B cell (primary cell): Measurements from ENCODE around the gene OVCA2. TPM values are rescaled to one million over a fixed set of nuclear protein-coding genes. Genes with fewer than 3 reads are reported as not detected.

ENCODE experiments used
- ATAC-seq: fragments of 200-7000 bp; cut with Tn5 transposase; one replicate; pipeline ENCODE4 v1.10.0; 2021; ENCODE audit warnings: low read depth, mild to moderate bottlenecking, moderate number of reproducible peaks, moderate library complexity
- CTCF ChIA-PET: fragments of 350-600 bp; sonication (Branson Sonifier 250); formaldehyde crosslinking; loops from one replicate; lab custom pipeline; 2021; ENCODE audit warnings: antibody characterized with exemption, inconsistent platforms; lab: Charles Lee
- POLR2A ChIA-PET: fragments of 350-600 bp; sonication (Branson Sonifier 250); formaldehyde crosslinking; loops from one replicate; lab custom pipeline; 2021; ENCODE audit warnings: antibody characterized with exemption; lab: Charles Lee
- DNase-seq: peaks from one replicate; pipeline ENCODE4 v3.0.0; 2013
- H2AFZ ChIP-seq: 2 replicates; pipeline ENCODE4 v1.6.1; 2012; ENCODE audit warnings: mild to moderate bottlenecking, low read depth, low read length; ENCODE audit not compliant: insufficient read depth, poor library complexity, severe bottlenecking
- H3K27ac ChIP-seq, 2 donors: 1 replicate in 1 of 2; 2 replicates in 1 of 2; pipeline ENCODE4 v1.5.1; 2012 to 2013; ENCODE audit warnings: low read length in 2 of 2, mild to moderate bottlenecking in 2 of 2, moderate library complexity in 1 of 2
- H3K27me3 ChIP-seq, 4 experiments: fragments of 200-600 bp in 1 of 4; sonication (generic) in 1 of 4; replicated peaks in 1 of 4; 1 replicate in 2 of 4; 2 replicates in 2 of 4; pipeline versions ENCODE4 v1.6.1 to v1.7.0; 2013 to 2016; ENCODE audit warnings: low read length in 3 of 4, mild to moderate bottlenecking in 2 of 4, mixed read lengths in 1 of 4, moderate library complexity in 1 of 4; ENCODE audit not compliant: insufficient read depth in 4 of 4, control insufficient read depth in 3 of 4; ENCODE audit errors: control extremely low read depth in 1 of 4
- H3K36me3 ChIP-seq, 2 experiments: replicated peaks in 1 of 2; 1 replicate in 1 of 2; 2 replicates in 1 of 2; pipeline versions ENCODE4 v1.6.1 to v1.7.1; 2013; ENCODE audit warnings: low read length in 1 of 2; ENCODE audit not compliant: insufficient read depth in 2 of 2, control insufficient read depth in 1 of 2; ENCODE audit errors: control extremely low read depth in 1 of 2, extremely low read depth in 1 of 2
- H3K4me1 ChIP-seq, 2 donors: fragments of 200-600 bp in 1 of 2; sonication (generic) in 1 of 2; 1 replicate in 1 of 2; 2 replicates in 1 of 2; pipeline versions ENCODE4 v1.5.1 to v1.6.1; 2013 to 2017; ENCODE audit warnings: low read length in 2 of 2; ENCODE audit not compliant: control insufficient read depth in 2 of 2, insufficient read depth in 2 of 2
- H3K4me2 ChIP-seq: replicated peaks from 2 replicates; pipeline ENCODE3; 2012; ENCODE audit warnings: mild to moderate bottlenecking, low read depth, low read length; ENCODE audit not compliant: poor library complexity, severe bottlenecking
- H3K4me3 ChIP-seq, 5 experiments: fragments of 200-600 bp in 1 of 5; sonication (generic) in 1 of 5; 1 replicate in 3 of 5; 2 replicates in 2 of 5; pipeline versions ENCODE4 v1.5.1 to v1.7.0; 2011 to 2016; ENCODE audit warnings: low read length in 4 of 5, mild to moderate bottlenecking in 4 of 5, low read depth in 2 of 5, control low read depth in 1 of 5, moderate library complexity in 1 of 5; ENCODE audit not compliant: insufficient read depth in 1 of 5; ENCODE audit errors: control extremely low read depth in 1 of 5, extremely low read depth in 1 of 5
- H3K79me2 ChIP-seq: fragments of 200-600 bp; sonication (generic); one replicate; pipeline ENCODE4 v1.6.0; 2016; ENCODE audit warnings: low read length; ENCODE audit not compliant: control insufficient read depth, insufficient read depth
- H3K9ac ChIP-seq: fragments of 200-600 bp; sonication (generic); 2 replicates; pipeline ENCODE4 v1.6.1; 2017; ENCODE audit warnings: mild to moderate bottlenecking, low read length, moderate library complexity
- H3K9me3 ChIP-seq, 3 donors: one replicate each; pipeline versions ENCODE4 v1.6.1 to v1.7.1; 2013; ENCODE audit warnings: low read length in 2 of 3; ENCODE audit not compliant: control insufficient read depth in 2 of 3, insufficient read depth in 1 of 3; ENCODE audit errors: control extremely low read depth in 1 of 3
- H4K20me1 ChIP-seq: 2 replicates; pipeline ENCODE4 v1.6.0; 2012; ENCODE audit warnings: mild to moderate bottlenecking, low read length; ENCODE audit not compliant: insufficient read depth, control insufficient read depth, poor library complexity, severe bottlenecking
- H3K27ac Mint-ChIP-seq: one replicate; pipeline ENCODE4 v1.8.0; 2021; ENCODE audit warnings: mixed read lengths
- H3K27me3 Mint-ChIP-seq: one replicate; pipeline ENCODE4 v1.8.0; 2021; ENCODE audit warnings: mixed read lengths
- H3K4me1 Mint-ChIP-seq: one replicate; pipeline ENCODE4 v1.8.0; 2021; ENCODE audit warnings: mixed read lengths
- H3K4me3 Mint-ChIP-seq: one replicate; pipeline ENCODE4 v1.8.0; 2021; ENCODE audit warnings: mixed read lengths
- H3K9me3 Mint-ChIP-seq: one replicate; pipeline ENCODE4 v1.8.0; 2022; ENCODE audit warnings: mixed read lengths; ENCODE audit not compliant: insufficient read depth
- CTCF ChIP-seq: fragments of 200-600 bp; IDR thresholded peaks from one replicate; pipeline ENCODE4 v1.8.0; 2022; ENCODE audit warnings: antibody characterized with exemption, mild to moderate bottlenecking
- EZH2 ChIP-seq: IDR thresholded peaks from 2 replicates; pipeline ENCODE4 v1.6.1; 2012; ENCODE audit warnings: borderline replicate concordance, low read depth, mild to moderate bottlenecking, moderate library complexity, low read length; ENCODE audit not compliant: insufficient read depth, poor library complexity, severe bottlenecking
- WGBS: methylation state at CpG from one replicate; pipeline ENCODE4 v1.1.5; 2013; ENCODE audit warnings: missing lambda C conversion rate; ENCODE audit not compliant: insufficient coverage; 5-methylcytosine and 5-hydroxymethylcytosine counted together
- intact Hi-C: fragments of 100-400 bp; cut with micrococcal nuclease; formaldehyde crosslinking; loops from one replicate; pipeline ENCODE4 v1.10.0; 2022
- polyA plus RNA-seq: library from polyadenylated mRNA; depleted of rRNA; stranded (reverse); fragments of >200 nt; gene quantifications from 2 replicates; pipeline ENCODE4 v1.2.3, GENCODE V29; 2012
- total RNA-seq, 2 donors: library from RNA; stranded (reverse); fragments of 120-200 nt in 1 of 2; gene quantifications; 1 replicate in 1 of 2; 2 replicates in 1 of 2; pipeline versions ENCODE4 v1.2.3 to v1.2.4, GENCODE V29; 2013 to 2022

OVCA2 gene
- total and polyA plus RNA-seq, 2 donors (not counting 1 experiment from before 2014, with no cell fraction given), result 23.2 to 43.9 TPM

GRCh38 chr17:1997289-1997926, 44.4 kb upstream of the OVCA2 start:
- Histone ChIP-seq H3K27me3 (peaks cover 0 to 29% (median 7%) of the 10 kb centered on the region in 4 experiments), H3K79me2 (no peaks in the 10 kb centered on the region), H3K4me2 (no peak overlapping the region), H3K9me3 (peaks cover 0 to 6% (median 0%) of the 10 kb centered on the region in 3 donors), H3K9ac (no peak overlapping the region), H3K4me3 (no peak overlapping the region), H4K20me1 (no peaks in the 10 kb centered on the region), H3K27ac (no peak overlapping the region), H3K4me1 (no peaks in the 10 kb centered on the region), H3K36me3 (no peaks in the 10 kb centered on the region), H2AFZ (no peak overlapping the region)
- no peak for TF ChIP-seq EZH2
- no peak for TF ChIP-seq CTCF
- Mint-ChIP-seq H3K4me1 (peaks cover 5% of the 10 kb centered on the region), H3K27ac (no peak overlapping the region), H3K27me3 (peaks cover 35% of the 10 kb centered on the region), H3K9me3 (no peaks in the 10 kb centered on the region), H3K4me3 (no peak overlapping the region)
- ATAC-seq (no peak), DNase-seq (no peak)
- CTCF ChIA-PET, result no interaction called here
- intact Hi-C loops, result no loop called here
- POLR2A ChIA-PET, result no interaction called here
- WGBS, result 61% methylated on average over 21 of the region's 22 CpGs

GRCh38 chr17:1997927-1998742, 43.7 kb upstream of the OVCA2 start:
- Mint-ChIP-seq H3K9me3 (no peaks in the 10 kb centered on the region), H3K27ac (no peak overlapping the region), H3K27me3 (peaks cover 35% of the 10 kb centered on the region), H3K4me1 (peaks cover 5% of the 10 kb centered on the region), H3K4me3 (no peak overlapping the region)
- H3K36me3 ChIP-seq, result no peaks in the 10 kb centered on the region
- TF ChIP-seq CTCF, result no peak
- H2AFZ ChIP-seq, result no peak overlapping the region
- ChIA-PET CTCF (no interaction called here), POLR2A (no interaction called here)
- peak overlapping the region; percentile 48 for H3K4me2 ChIP-seq
- no peak overlapping the region for H3K27ac ChIP-seq
- no peaks in the 10 kb centered on the region for H3K79me2 ChIP-seq
- peaks cover 0 to 6% (median 0%) of the 10 kb centered on the region in 3 donors for H3K9me3 ChIP-seq
- ATAC-seq (no peak), DNase-seq (no peak)
- H3K9ac ChIP-seq, result no peak overlapping the region
- peaks cover 0 to 29% (median 7%) of the 10 kb centered on the region in 4 experiments for H3K27me3 ChIP-seq
- H3K4me3 ChIP-seq, result no peak overlapping the region
- H4K20me1 ChIP-seq, result no peaks in the 10 kb centered on the region
- no peaks in the 10 kb centered on the region for H3K4me1 ChIP-seq
- WGBS, result 8% methylated on average over 87 of the region's 92 CpGs
- intact Hi-C loops, result no loop called here
